Eye (tissue), 1 donor: ENCODE data around the gene SLC41A3.
"Not testable (repeated sequence)": the region's sequence is repeated elsewhere in the genome, so short reads cannot be mapped to it uniquely, and the experiment has no call there.

Experiments used
- DNase-seq: peaks from one replicate; pipeline ENCODE4 v3.0.0-alpha.2; 2015

The SLC41A3 gene

DNA sequence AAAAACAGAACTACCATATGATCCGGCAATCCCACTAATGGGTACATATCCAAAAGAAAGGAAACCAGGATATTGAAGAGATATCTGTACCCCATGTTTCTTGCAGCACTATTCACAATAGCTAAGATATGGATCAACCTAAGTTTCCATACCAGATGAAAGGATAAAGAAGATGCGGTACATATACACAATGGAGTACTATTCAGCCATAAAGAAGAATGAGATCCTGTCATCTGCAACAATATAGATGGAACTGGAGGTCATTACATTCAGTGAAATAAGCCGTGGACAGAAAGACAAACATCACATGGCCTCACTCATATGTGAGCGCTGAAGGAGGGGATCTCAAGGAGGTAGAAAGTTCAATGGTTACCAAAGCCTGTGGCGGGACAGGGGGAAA, 3.0 kb downstream of the SLC41A3 start:
- DNase-seq = no peak

GRCh38 chr3:126078866-126079265, 5.1 kb downstream of the SLC41A3 start:
- no peak for DNase-seq

- DNase-seq = no peak
Measured at GRCh38 chr3:126077754-126078153, 6.2 kb downstream of the SLC41A3 start.

- no peak for DNase-seq
Measured at GRCh38 chr3:126076140-126076539, 7.8 kb downstream of the SLC41A3 start.

GRCh38 chr3:126070146-126070545, 13.8 kb downstream of the SLC41A3 start:
- DNase-seq = no peak

GRCh38 chr3:126067959-126068358, 16.0 kb downstream of the SLC41A3 start:
- no peak for DNase-seq

GRCh38 chr3:126066676-126067075, 17.2 kb downstream of the SLC41A3 start:
- DNase-seq = not testable (repeated sequence)

GRCh38 chr3:126065876-126066275, 18.0 kb downstream of the SLC41A3 start:
- no peak for DNase-seq

GRCh38 chr3:126064627-126065258, 19.2 kb downstream of the SLC41A3 start:
- no peak for DNase-seq

GRCh38 chr3:126063358-126063965, 20.5 kb downstream of the SLC41A3 start:
- no peak for DNase-seq

GRCh38 chr3:126061301-126062032, 22.5 kb downstream of the SLC41A3 start:
- no peak for DNase-seq

DNA sequence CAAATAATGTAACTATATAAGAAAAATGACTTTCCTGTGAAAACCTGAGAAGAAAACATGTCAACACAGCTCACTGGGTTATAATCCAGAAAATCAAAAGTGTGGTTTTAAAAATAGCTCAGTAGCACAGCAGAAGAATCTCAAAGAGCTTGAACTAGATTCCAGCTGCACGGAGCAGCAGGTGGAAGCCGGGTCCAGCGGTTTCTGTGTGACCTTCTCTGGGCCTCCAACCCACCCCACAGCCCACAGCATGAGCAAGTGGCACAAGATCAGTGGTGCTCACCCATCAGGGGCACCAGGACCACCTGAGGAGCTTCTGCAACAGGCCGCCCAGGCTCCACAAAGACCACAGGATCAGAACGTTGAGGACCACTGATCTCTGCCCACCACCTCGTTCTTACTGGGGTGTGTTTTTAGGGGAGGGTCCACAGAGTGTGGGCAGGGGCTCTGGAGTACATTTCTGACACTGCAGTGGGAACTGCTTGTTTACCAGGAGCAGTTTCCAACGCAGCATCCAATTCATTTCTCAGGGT, 23.2 kb downstream of the SLC41A3 start:
- no peak for DNase-seq

- DNase-seq = no peak
Measured at GRCh38 chr3:126058666-126059065, 25.3 kb downstream of the SLC41A3 start.

DNA sequence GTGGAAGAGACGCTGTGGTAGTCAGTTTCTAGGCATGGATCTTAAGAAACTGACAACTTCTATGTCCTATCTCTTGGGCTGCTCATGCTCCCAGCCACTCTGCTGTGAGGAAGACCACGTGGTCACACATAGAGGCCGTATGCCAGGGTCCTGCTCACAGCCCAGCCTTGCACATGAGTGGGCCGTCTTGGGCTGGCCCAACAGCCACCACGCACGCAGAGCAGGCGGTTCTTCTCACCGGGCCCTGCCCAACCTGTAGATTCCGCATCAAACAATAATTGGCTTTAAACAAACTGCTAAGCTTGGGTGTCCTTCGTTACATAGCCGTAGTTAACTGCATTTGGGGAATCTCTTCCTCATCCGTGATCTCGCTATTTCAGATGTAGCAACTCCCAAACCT, 26.0 kb downstream of the SLC41A3 start:
- no peak for DNase-seq

GRCh38 chr3:126057501-126057819, 26.5 kb downstream of the SLC41A3 start:
- DNase-seq = no peak

DNA sequence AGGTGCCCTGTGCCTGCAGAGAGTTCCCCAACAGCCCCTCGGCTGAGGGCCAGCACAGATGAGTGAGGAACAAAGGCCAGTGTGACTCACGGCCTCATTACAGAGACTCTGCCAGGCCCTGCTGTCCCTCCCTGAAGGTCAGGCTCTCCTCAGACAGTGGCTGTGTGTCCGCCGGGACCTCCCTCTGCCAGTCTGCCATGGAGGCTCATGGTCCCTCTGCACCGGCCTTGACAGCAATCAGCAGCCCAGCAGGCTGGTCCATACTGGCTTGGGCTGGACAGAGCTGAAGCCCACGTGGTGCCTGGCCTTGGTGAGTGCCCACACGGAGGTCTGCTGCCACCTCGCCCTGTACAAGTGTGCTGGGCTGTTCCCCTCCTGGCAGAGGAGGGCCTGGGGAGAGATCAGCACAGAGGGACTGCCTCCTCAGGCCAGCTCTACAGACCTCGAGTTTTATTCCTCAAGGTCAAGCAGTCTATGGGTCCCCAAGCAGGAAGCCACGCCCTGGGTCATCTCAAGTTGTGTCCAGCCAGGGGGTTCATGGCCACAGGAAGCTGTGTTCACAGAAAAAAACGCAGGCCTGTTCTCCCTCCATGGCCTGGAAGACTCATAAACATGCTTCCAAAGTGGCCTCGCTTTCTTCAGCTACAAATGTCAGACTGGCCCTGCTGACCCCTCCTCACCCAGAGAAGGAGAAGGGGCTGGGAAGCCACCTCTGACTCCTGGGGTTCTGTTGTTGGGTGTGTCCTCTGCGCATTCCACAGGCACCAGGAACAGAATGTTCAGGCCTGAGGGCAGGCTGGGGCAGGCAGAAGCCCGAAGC, 27.0 kb downstream of the SLC41A3 start:
- peak; percentile 45 for DNase-seq

GRCh38 chr3:126056088-126056487, 27.8 kb downstream of the SLC41A3 start:
- DNase-seq = no peak

DNA sequence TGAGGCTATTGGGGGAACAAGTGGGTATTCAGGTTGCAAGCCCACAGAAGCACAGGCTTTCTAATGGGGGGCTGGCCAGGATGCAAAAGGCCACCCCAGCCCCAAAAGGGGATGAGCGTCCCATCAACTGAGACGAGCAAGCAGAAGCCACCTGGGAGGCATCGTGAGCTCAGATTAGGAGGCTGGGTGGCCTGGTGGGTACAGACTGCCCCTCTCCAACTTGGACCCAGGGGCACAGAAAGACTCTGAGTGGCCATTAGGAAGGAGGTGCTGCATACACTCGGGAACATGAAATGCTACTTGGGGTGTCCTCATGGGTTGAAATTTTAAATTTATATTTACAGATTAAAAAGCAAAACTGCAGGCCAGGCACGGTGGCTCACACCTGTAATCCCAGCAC, 29.1 kb downstream of the SLC41A3 start:
- no peak for DNase-seq

GRCh38 chr3:126053949-126054569, 29.9 kb downstream of the SLC41A3 start:
- DNase-seq = no peak

GRCh38 chr3:126053513-126053912, 30.4 kb downstream of the SLC41A3 start:
- no peak for DNase-seq

DNA sequence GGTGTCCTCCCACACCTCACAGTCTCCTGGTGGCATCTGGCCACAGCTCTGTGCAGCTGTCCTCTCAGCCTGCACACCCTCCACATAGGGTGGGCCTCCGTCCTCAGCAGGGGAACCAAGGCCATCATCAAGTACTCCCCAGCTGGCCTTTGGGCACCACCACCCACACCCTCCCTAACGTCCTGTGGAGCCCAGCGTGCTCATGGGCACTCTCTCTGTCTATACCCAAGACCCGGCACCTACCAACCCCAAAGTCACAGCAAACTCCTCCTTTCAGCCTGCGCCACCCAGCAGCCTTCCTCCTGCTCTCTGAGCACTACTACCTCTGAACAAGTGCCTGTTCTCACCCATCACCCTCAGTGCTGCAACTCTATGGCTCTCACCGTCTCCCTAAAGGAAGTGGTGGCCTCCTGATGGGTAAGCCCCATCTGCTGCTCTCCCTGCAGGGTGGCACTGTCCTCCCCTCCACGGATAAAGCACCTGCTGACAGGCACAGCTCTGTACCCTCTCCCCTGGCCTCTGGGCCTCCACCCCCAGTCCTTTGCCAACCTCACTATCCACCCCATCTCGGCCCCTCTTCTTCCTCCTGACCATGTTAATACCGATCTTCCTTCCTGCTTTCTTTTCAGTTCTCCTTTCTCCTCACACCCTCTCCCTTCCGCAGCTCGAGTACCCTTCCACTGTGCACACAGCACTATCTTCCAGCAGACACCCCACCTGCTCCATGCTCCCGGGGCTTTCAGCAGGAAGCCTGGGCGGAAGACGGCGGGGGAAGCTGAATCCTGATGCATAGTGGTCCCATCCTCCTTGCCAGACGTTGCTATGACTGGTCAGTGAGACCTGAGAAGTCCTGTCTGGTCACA, 31.5 kb downstream of the SLC41A3 start:
- DNase-seq = no peak

GRCh38 chr3:126051741-126052140, 32.2 kb downstream of the SLC41A3 start:
- DNase-seq = peak; percentile 48
